ENCODE measurements around the gene EXOC2.
A peak's percentile ranks its signal among the peaks of the same experiment; 100 is the strongest.
"Not testable (repeated sequence)": the region's sequence is repeated elsewhere in the genome, so short reads cannot be mapped to it uniquely, and the experiment has no call there.

The EXOC2 gene

DNA sequence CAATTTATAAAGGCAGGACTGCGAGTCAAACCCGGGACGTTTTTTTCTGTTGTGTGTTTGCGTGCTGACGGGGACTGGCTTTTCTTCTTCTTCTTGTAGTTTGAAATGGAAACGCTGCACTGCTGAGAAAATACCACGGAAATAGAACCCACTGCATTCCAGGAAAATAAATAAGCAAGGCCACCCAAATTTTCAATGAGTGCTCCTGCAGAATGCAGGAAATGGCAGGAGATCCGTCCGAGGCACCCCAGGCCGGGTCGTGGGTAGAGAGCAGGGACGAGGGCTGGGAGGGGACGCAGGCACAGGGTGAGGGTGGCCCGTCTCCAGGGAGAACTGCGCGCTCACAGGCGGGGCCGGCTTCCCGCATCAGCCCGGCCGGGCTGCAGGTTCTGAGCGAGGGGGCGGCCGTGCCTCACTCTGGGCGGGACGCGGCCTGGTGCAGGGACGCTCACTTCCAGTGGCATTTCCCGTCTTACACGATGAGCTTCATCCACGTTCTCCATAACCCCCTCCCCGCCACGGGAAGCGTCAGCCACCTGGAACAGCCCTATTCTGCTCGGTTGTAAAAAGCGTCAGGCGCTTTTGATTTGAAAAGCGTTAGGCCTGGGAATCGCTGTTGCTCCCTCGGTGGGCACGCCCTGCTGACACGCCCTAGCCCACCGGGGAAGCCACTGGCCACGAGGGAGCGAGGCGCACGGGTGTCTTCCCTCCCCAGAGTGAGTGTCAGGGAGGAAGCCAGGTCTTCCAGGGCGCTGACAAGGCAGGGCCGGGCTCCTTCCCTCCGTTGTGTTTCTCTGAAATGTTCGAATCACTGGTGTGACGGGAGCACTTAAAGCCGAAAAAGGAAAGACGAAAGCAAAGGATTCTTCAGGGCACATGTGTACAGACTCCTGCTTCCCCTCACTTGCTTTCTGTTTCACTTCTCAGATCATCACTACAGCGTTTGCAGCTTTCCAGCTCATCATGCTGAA, 17.9 kb upstream of the EXOC2 start:
- peak; percentile 16 to 51 (median 25) for DNase-seq (ENCODE audit: low read depth in 2 of 3, low spot score in 2 of 3)

DNA sequence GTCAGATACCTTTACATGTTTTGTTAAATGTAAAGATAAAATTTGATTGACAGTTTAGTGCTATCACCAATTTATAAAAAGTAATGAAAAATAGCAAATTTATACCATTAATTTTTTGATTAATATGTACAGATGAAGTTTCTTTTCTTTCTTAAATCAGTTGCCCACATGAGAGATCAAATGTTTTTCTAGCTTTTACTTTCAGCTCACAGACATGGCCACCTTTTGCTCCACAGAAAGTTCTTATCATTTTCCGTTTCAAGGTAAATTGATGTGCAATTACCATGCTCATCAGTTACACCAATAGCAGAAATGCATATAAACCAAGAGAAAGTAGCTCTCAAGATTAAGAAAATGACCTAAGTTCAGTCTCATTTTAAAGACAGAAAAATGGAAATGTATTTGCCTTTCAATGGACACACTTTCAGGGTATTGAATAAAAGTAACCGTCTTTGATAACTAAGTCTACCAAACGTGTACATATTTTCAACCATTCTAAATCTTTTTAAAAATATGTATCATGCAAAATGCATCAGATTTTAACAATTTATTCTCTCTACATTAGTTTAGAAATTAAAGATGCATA, 16.6 kb upstream of the EXOC2 start:
- DNase-seq (ENCODE audit: low read depth in 2 of 3, low spot score in 2 of 3), result no peak

GRCh38 chr6:708237-708598, 15.3 kb upstream of the EXOC2 start:
- no peak for DNase-seq (ENCODE audit: low read depth in 2 of 3, low spot score in 2 of 3)

DNA sequence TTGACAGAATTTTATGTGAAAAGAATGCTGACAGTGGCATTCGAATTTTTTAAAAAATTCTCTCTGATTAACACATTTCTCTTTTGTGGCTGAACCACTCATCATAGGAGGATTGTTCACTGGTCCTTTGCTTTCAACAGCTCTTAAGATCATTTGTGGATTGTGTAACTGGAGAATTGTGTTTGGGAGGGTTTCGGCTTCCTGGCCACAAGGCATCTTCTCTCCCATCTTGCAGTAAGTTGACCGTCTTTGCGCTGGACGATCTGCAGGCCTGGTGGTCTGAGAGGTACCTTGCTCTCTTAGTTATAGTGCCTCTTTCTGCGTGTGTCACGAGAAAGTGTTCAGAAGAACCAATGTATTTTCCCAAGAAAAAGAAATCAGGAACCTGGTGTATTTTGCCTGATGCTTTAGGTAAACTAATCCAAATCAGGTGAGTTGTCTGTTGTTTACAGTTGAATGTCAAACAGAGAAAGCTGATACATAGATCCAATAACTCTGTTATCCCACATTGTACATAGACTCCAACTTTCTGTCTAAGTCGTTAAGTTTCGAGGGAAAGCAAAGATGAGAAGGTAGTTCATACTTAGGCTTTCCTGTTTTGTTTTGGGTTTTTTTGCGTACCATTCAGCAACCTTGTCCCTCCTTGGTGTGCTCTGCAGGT, 14.8 kb upstream of the EXOC2 start:
- DNase-seq (ENCODE audit: low read depth in 2 of 3, low spot score in 2 of 3), result no peak

GRCh38 chr6:706819-707381, 14.0 kb upstream of the EXOC2 start:
- DNase-seq (ENCODE audit: low read depth in 2 of 3, low spot score in 2 of 3), result no peak

DNA sequence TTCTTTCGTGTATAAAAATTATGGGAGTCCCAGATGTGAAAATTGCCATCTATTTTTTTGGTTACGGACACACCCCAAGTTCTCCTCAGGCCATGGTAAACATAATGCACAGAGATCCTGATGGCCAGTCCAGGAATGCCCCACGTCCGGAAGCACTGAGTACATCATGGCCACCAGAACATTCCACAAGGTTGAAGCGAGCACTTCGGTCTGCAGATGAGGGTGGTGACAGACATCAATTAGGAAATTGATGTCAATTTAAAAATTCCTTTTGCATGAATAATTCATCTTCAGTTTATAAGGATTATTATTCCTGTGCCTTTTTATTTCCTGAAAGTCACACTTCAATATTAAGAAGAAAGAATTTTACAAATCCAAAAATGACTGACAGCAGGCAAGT, 13.2 kb upstream of the EXOC2 start:
- DNase-seq (ENCODE audit: low read depth in 2 of 3, low spot score in 2 of 3), result no peak

- no peak for DNase-seq (ENCODE audit: low read depth in 2 of 3, low spot score in 2 of 3)
Measured at GRCh38 chr6:705047-705446, 12.1 kb upstream of the EXOC2 start.

GRCh38 chr6:704046-704445, 11.1 kb upstream of the EXOC2 start:
- no peak for DNase-seq (ENCODE audit: low read depth in 2 of 3, low spot score in 2 of 3)

DNA sequence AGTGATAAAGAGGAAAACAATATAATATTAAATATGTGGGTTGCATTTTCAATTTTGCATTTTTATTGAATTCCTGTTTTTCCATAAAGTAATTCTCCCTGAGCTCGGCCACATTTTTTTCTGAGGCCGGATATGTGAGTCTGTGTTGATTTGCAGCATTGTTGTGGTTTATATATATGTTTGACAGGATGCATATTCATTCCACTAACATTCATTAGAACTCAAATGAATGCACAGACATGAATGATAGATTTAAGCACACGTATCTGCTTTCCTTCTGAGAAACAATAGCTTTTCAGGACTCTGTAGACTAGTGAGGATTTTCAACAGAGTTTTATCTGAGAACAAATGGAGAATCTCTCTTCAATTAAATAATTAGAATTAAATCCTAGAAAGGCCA, 10.6 kb upstream of the EXOC2 start:
- DNase-seq (ENCODE audit: low read depth in 2 of 3, low spot score in 2 of 3), result no peak

- no peak for DNase-seq (ENCODE audit: low read depth in 2 of 3, low spot score in 2 of 3)
Measured at GRCh38 chr6:701700-702479, 9.0 kb upstream of the EXOC2 start.

- DNase-seq (ENCODE audit: low read depth in 2 of 3, low spot score in 2 of 3), result no peak
Measured at GRCh38 chr6:701215-701614, 8.3 kb upstream of the EXOC2 start.

DNA sequence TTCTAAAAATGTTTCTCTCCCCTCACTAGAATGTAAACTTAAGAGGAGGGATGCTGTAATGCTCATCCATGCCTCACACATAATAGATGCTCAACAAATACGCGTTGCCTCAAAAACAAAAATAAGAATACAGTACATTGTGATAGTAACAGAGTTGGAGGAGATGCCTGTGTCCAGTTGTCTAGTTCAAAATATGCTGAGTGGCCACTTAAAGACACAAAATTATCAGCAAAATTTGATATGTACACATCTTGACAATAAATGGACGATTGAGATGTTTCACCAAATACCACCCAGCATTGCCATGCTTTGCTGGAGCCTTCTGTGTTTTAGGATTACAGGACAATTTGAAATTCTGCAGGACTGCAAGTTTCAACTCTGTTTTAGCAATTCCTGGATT, 7.6 kb upstream of the EXOC2 start:
- no peak for DNase-seq (ENCODE audit: low read depth in 2 of 3, low spot score in 2 of 3)

- no peak for DNase-seq (ENCODE audit: low read depth in 2 of 3, low spot score in 2 of 3)
Measured at GRCh38 chr6:699319-699718, 6.4 kb upstream of the EXOC2 start.

DNA sequence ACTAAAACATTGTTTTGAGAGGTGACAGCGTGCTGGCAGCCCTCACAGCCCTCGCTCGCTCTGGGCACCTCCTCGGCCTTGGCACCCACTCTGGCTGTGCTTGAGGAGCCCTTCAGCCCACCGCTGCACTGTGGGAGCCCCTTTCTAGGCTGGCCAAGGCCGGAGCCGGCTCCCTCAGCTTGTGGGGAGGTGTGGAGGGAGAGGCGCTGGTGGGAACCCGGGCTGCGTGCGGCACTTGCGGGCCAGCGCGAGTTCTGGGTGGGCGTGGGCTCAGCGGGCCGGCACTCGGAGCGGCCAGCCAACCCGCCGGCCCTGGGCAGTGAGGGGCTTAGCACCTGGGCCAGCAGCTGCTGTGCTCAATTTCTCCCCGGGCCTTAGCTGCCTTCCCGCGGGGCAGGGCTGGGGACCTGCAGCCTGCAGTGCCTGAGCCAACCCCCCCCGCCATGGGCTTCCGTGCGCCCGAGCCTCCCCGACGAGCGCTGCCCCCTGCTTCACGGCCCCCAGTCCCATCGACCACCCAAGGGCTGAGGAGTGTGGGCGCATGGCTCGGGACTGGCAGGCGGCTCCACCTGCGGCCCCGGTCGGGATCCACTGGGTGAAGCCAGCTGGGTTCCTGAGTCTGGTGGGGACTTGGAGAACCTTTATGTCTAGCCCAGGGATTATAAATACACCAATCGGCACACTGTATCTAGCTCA, 1.6 kb upstream of the EXOC2 start:
- DNase-seq (ENCODE audit: low read depth in 2 of 3, low spot score in 2 of 3), result not testable (repeated sequence)

- DNase-seq (ENCODE audit: low read depth in 2 of 3, low spot score in 2 of 3), result no peak
Measured at GRCh38 chr6:693723-694009, 727 bp upstream of the EXOC2 start.

DNA sequence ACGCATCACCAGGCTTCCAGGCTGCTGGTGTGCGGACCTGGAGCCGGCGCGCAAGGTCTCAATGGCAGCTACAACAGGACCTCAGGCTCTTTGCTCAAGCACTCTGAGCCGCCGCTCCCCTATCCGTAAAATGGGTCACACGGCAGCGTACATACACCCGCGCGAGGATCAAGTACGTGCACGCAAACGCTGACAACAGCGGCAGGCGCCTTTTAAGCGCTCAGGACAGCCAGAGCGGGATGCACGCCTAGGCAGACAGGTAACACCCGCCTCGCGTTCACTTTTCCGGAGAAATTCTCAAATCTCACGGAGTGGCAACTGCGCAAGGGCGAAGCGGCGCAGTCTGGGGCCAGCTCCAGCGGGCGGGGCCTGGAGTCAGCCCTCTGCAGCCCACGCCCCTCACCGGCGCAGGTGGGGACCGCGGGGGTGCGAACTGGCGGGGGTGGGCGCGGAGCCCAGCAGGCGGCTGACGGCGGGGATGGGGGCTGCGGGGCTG, 535 bp downstream of the EXOC2 start:
- DNase-seq (ENCODE audit: low read depth in 2 of 3, low spot score in 2 of 3), result peak; percentile 37 to 55 (median 52)

DNA sequence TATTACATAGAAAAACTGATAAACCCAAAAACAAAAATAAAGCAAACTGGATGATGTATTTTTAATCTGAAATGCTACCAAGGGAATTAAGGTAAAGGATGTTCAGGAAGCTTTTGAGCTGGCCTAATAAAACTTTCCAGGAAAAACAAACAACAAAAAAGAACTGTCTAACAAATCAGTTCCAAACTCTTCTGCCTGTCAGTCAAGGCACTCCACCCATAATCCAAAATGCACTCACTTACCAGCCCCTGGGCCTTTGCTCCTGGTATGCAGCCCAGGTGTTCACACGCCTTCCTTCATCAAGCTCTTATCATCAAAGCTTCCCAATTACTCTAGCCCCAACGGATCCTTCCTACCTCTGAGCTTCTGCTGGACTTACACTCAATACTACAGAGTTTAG, 3.7 kb downstream of the EXOC2 start:
- DNase-seq (ENCODE audit: low read depth in 2 of 3, low spot score in 2 of 3), result no peak

DNA sequence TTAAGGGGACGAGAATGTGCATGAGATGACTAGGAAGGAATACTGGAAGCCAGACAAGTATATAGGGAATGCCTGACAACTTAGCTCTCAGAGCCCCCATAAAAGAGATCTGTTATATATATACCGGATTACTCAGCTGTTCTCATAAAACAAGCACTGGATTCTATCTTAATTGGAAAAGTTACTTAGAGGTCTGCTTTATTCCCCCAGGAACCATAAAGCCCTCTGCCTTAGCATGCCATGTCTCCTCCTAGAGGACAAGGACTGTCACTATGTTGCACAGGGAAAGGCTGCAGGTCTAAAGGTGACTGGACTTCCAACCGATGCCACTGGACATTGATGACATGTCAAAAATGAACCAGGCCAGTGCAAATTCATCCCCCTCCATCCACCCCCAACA, 6.4 kb downstream of the EXOC2 start:
- no peak for DNase-seq (ENCODE audit: low read depth in 2 of 3, low spot score in 2 of 3)

GRCh38 chr6:684831-685636, 7.9 kb downstream of the EXOC2 start:
- DNase-seq (ENCODE audit: low read depth in 2 of 3, low spot score in 2 of 3), result no peak
